Stimulated activated naive CD8-positive, alpha-beta T cell treated with anti-CD3 and anti-CD28 coated beads, Interleukin-15, amount 100 ng/mL, for 72 hours (primary cell): ENCODE measurements around the gene SRP19.
A peak's percentile ranks its signal among the peaks of the same experiment; 100 is the strongest.
"Not testable (repeated sequence)": the region's sequence is repeated elsewhere in the genome, so short reads cannot be mapped to it uniquely, and the experiment has no call there.

ENCODE experiments used
- ATAC-seq: fragments of 150-1000 bp; cut with Tn5 transposase; 2 replicates; pipeline ENCODE4 v1.10.0; 2021; ENCODE audit warnings: mild to moderate bottlenecking, moderate library complexity
- DNase-seq, 2 donors: peaks; one replicate each; pipeline ENCODE4 v3.0.0; 2021 to 2022
- H3K27ac Mint-ChIP-seq, 2 donors: one replicate each; pipeline ENCODE4 v1.8.0; 2022; ENCODE audit warnings: mild to moderate bottlenecking in 2 of 2, mixed read lengths in 2 of 2, moderate library complexity in 2 of 2
- H3K27me3 Mint-ChIP-seq: one replicate; pipeline ENCODE4 v1.8.0; 2022; ENCODE audit warnings: mixed read lengths
- H3K4me1 Mint-ChIP-seq: one replicate; pipeline ENCODE4 v1.8.0; 2022; ENCODE audit warnings: mild to moderate bottlenecking, mixed read lengths
- H3K4me3 Mint-ChIP-seq, 2 donors: one replicate each; pipeline ENCODE4 v1.8.0; 2022; ENCODE audit warnings: mild to moderate bottlenecking in 2 of 2, mixed read lengths in 2 of 2, moderate library complexity in 1 of 2
- H3K9me3 Mint-ChIP-seq, 2 donors: one replicate each; pipeline ENCODE4 v1.8.0; 2022; ENCODE audit warnings: mixed read lengths in 2 of 2

SRP19 gene

GRCh38 chr5:112892776-112893175 is 31.7 kb downstream of the SRP19 start:
- H3K27ac Mint-ChIP-seq = no peak overlapping the region
- H3K4me3 Mint-ChIP-seq = no peak overlapping the region
- ATAC-seq (no peak), DNase-seq (no peak)
- peaks cover 6% of the 10 kb centered on the region for H3K4me1 Mint-ChIP-seq
- peaks cover 4 to 6% of the 10 kb centered on the region in 2 donors for H3K9me3 Mint-ChIP-seq
- H3K27me3 Mint-ChIP-seq = no peaks in the 10 kb centered on the region

- Mint-ChIP-seq H3K4me3 (no peak overlapping the region), H3K27me3 (no peaks in the 10 kb centered on the region), H3K4me1 (no peaks in the 10 kb centered on the region), H3K27ac (no peak overlapping the region), H3K9me3 (no peaks in the 10 kb centered on the region)
- ATAC-seq (no peak), DNase-seq (no peak)
Measured at GRCh38 chr5:112895682-112896081, 34.6 kb downstream of the SRP19 start.

GRCh38 chr5:112902561-112902960 is 41.5 kb downstream of the SRP19 start:
- H3K27me3 Mint-ChIP-seq = no peaks in the 10 kb centered on the region
- DNase-seq (no peak), ATAC-seq (no peak)
- peak overlapping the region in 1 of 2 donors; percentile 33 for H3K27ac Mint-ChIP-seq
- no peaks in the 10 kb centered on the region for H3K4me1 Mint-ChIP-seq
- H3K9me3 Mint-ChIP-seq = no peaks in the 10 kb centered on the region
- H3K4me3 Mint-ChIP-seq = no peak overlapping the region

GRCh38 chr5:112904996-112905395 is 43.9 kb downstream of the SRP19 start:
- DNase-seq, H3K9me3 Mint-ChIP-seq, H3K4me1 Mint-ChIP-seq, H3K4me3 Mint-ChIP-seq, H3K27me3 Mint-ChIP-seq, ATAC-seq, H3K27ac Mint-ChIP-seq: not testable (repeated sequence)

GRCh38 chr5:112906637-112907036 is 45.5 kb downstream of the SRP19 start:
- Mint-ChIP-seq H3K27me3 (no peaks in the 10 kb centered on the region), H3K27ac (no peak overlapping the region), H3K4me1 (no peaks in the 10 kb centered on the region), H3K4me3 (no peak overlapping the region), H3K9me3 (no peaks in the 10 kb centered on the region)
- ATAC-seq = no peak
- DNase-seq = no peak

GRCh38 chr5:112907166-112907631 is 46.1 kb downstream of the SRP19 start:
- H3K27me3 Mint-ChIP-seq = no peaks in the 10 kb centered on the region
- ATAC-seq (peak; percentile 37), DNase-seq (no peak)
- no peak overlapping the region for H3K27ac Mint-ChIP-seq
- no peaks in the 10 kb centered on the region for H3K9me3 Mint-ChIP-seq
- H3K4me1 Mint-ChIP-seq = no peaks in the 10 kb centered on the region
- H3K4me3 Mint-ChIP-seq = no peak overlapping the region

GRCh38 chr5:112908854-112909253 is 47.8 kb downstream of the SRP19 start:
- peaks cover 8% of the 10 kb centered on the region for H3K4me1 Mint-ChIP-seq
- peaks cover 0 to 7% of the 10 kb centered on the region in 2 donors for H3K9me3 Mint-ChIP-seq
- peak overlapping the region in 1 of 2 donors; percentile 46 for H3K27ac Mint-ChIP-seq
- H3K27me3 Mint-ChIP-seq = no peaks in the 10 kb centered on the region
- DNase-seq (no peak), ATAC-seq (no peak)
- H3K4me3 Mint-ChIP-seq = no peak overlapping the region

- ATAC-seq = no peak
- Mint-ChIP-seq H3K4me1 (peaks cover 9% of the 10 kb centered on the region), H3K9me3 (peaks cover 0 to 7% of the 10 kb centered on the region in 2 donors), H3K27me3 (no peaks in the 10 kb centered on the region), H3K4me3 (no peak overlapping the region), H3K27ac (no peak overlapping the region)
- DNase-seq = no peak
Measured at GRCh38 chr5:112910529-112910928, 49.4 kb downstream of the SRP19 start.

- DNase-seq (no peak), ATAC-seq (no peak)
- Mint-ChIP-seq H3K9me3 (peaks cover 0 to 7% of the 10 kb centered on the region in 2 donors), H3K27me3 (no peaks in the 10 kb centered on the region), H3K4me3 (no peak overlapping the region), H3K4me1 (peaks cover 46% of the 10 kb centered on the region), H3K27ac (no peak overlapping the region)
Measured at GRCh38 chr5:112914584-112914983, 53.5 kb downstream of the SRP19 start.

- Mint-ChIP-seq H3K27ac (no peak overlapping the region), H3K4me3 (no peak overlapping the region), H3K27me3 (no peaks in the 10 kb centered on the region), H3K9me3 (peaks cover 0 to 7% of the 10 kb centered on the region in 2 donors), H3K4me1 (peaks cover 50% of the 10 kb centered on the region)
- ATAC-seq (peak; percentile 63), DNase-seq (no peak)
Measured at GRCh38 chr5:112915831-112916230, 54.7 kb downstream of the SRP19 start.

GRCh38 chr5:112917453-112917995 is 56.4 kb downstream of the SRP19 start:
- DNase-seq (peak in 1 of 2 donors; percentile 19), ATAC-seq (no peak)
- no peak overlapping the region for H3K27ac Mint-ChIP-seq
- peaks cover 57% of the 10 kb centered on the region for H3K4me1 Mint-ChIP-seq
- no peak overlapping the region for H3K4me3 Mint-ChIP-seq
- H3K9me3 Mint-ChIP-seq = peaks cover 0 to 7% of the 10 kb centered on the region in 2 donors
- H3K27me3 Mint-ChIP-seq = no peaks in the 10 kb centered on the region

GRCh38 chr5:112918136-112918535 is 57.0 kb downstream of the SRP19 start:
- no peak overlapping the region for H3K27ac Mint-ChIP-seq
- H3K27me3 Mint-ChIP-seq = no peaks in the 10 kb centered on the region
- ATAC-seq = no peak

GRCh38 chr5:112918679-112919078 is 57.6 kb downstream of the SRP19 start:
- H3K9me3 Mint-ChIP-seq = no peaks in the 10 kb centered on the region
- peaks cover 61% of the 10 kb centered on the region for H3K4me1 Mint-ChIP-seq
- peak overlapping the region in 1 of 2 donors; percentile 6 for H3K4me3 Mint-ChIP-seq
- DNase-seq (no peak), ATAC-seq (no peak)
- H3K27ac Mint-ChIP-seq = no peak overlapping the region
- H3K27me3 Mint-ChIP-seq = no peaks in the 10 kb centered on the region

More at GRCh38 chr5:112918136-112918535, 57.0 kb downstream of the SRP19 start:
- Mint-ChIP-seq H3K4me1 (peaks cover 59% of the 10 kb centered on the region), H3K4me3 (no peak overlapping the region), H3K9me3 (peaks cover 0 to 3% of the 10 kb centered on the region in 2 donors)
- DNase-seq = no peak
